A673 (cell line): ENCODE data around the gene ODAM. TPM values are rescaled to one million over a fixed set of nuclear protein-coding genes. Genes with fewer than 3 reads are reported as not detected.

Experiments used
- BruUV-seq: library from RNA; stranded (reverse); fragments of 400-500 nt; replicated peaks from 2 replicates; lab custom pipeline; 2021; lab: Mats Ljungman, UMichigan
- CTCF ChIA-PET: fragments of 300-600 bp; sonication (Branson Sonifier 250); formaldehyde crosslinking; loops from one replicate; lab custom pipeline; 2022; ENCODE audit warnings: antibody characterized with exemption; lab: Charles Lee
- POLR2A ChIA-PET: fragments of 300-600 bp; sonication (Branson Sonifier 250); formaldehyde crosslinking; loops from one replicate; lab custom pipeline; 2022; ENCODE audit warnings: antibody characterized with exemption; ENCODE audit not compliant: low non-redundant PET; lab: Charles Lee
- DNase-seq: peaks from one replicate; pipeline ENCODE4 v3.0.0-alpha.2; 2015; ENCODE audit warnings: low spot score
- H3K27ac ChIP-seq: fragments of 200-600 bp; sonication (generic); 2 replicates; pipeline ENCODE4 v1.5.1; 2016; ENCODE audit warnings: mixed run types, low read depth, mild to moderate bottlenecking, mixed read lengths, antibody characterized with exemption, low read length; ENCODE audit not compliant: poor library complexity, severe bottlenecking
- H3K27me3 ChIP-seq: fragments of 200-600 bp; sonication (generic); replicated peaks from 2 replicates; pipeline ENCODE4 v1.6.1; 2017; ENCODE audit warnings: mixed run types, low read depth, mild to moderate bottlenecking, mixed read lengths, antibody characterized with exemption, low read length; ENCODE audit not compliant: insufficient read depth, poor library complexity
- H3K36me3 ChIP-seq: fragments of 200-600 bp; sonication (generic); 2 replicates; pipeline ENCODE4 v1.6.1; 2016; ENCODE audit warnings: mixed run types, mild to moderate bottlenecking, mixed read lengths, antibody characterized with exemption, low read length; ENCODE audit not compliant: insufficient read depth, poor library complexity, severe bottlenecking
- H3K4me1 ChIP-seq: fragments of 200-600 bp; sonication (generic); 2 replicates; pipeline ENCODE4 v1.6.1; 2017; ENCODE audit warnings: mixed run types, mild to moderate bottlenecking, mixed read lengths, antibody characterized with exemption, low read length; ENCODE audit not compliant: insufficient read depth, poor library complexity, severe bottlenecking
- H3K4me3 ChIP-seq: fragments of 200-600 bp; sonication (generic); 2 replicates; pipeline ENCODE4 v1.5.1; 2016; ENCODE audit warnings: low read depth, mixed run types, mild to moderate bottlenecking, mixed read lengths, low read length; ENCODE audit not compliant: poor library complexity, severe bottlenecking
- H3K9me3 ChIP-seq: fragments of 200-600 bp; sonication (generic); 2 replicates; pipeline ENCODE4 v1.6.1; 2016; ENCODE audit warnings: mixed run types, low read depth, mild to moderate bottlenecking, mixed read lengths, antibody characterized with exemption, low read length; ENCODE audit not compliant: poor library complexity, severe bottlenecking
- EZH2 ChIP-seq: fragments of 200-600 bp; sonication (generic); IDR thresholded peaks from 2 replicates; pipeline ENCODE4 v1.6.1; 2017; ENCODE audit warnings: borderline replicate concordance, low read depth, mild to moderate bottlenecking, mixed read lengths, antibody characterized with exemption, low read length; ENCODE audit not compliant: poor library complexity, severe bottlenecking
- intact Hi-C: fragments of 100-400 bp; cut with micrococcal nuclease; formaldehyde crosslinking; loops from one replicate; pipeline ENCODE4 v1.10.0; 2022; ENCODE audit not compliant: unreplicated experiment
- total RNA-seq: library from RNA; stranded (reverse); gene quantifications from 2 replicates; pipeline ENCODE4 v1.2.3, GENCODE V29; 2021
- TF ChIP-seq, protein P1 (sequence below): fragments of 300-800, 200-600 bp; sonication (generic); conservative IDR thresholded peaks from 2 replicates; pipeline ENCODE4 v1.5.1; 2017; ENCODE audit warnings: low read depth, mild to moderate bottlenecking, antibody characterized with exemption, low read length, moderate library complexity, mixed read lengths

ODAM gene
- total RNA-seq, 1 experiment from 2014 or later: not detected

DNA sequence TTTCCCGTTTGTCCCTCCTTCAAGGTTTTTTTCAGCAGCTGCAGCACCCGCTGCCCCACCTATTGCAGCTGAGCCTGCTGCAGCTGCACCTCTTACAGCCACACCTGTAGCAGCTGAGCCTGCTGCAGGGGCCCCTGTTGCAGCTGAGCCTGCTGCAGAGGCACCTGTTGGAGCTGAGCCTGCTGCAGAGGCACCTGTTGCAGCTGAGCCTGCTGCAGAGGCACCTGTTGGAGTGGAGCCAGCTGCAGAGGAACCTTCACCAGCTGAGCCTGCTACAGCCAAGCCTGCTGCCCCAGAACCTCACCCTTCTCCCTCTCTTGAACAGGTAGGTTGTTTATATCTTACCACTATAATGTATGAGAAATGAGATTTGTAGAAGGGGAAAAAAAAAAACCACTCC is 36.9 kb upstream of the ODAM start:
- CTCF ChIA-PET: no interaction called here
- intact Hi-C loops: no loop called here

DNA sequence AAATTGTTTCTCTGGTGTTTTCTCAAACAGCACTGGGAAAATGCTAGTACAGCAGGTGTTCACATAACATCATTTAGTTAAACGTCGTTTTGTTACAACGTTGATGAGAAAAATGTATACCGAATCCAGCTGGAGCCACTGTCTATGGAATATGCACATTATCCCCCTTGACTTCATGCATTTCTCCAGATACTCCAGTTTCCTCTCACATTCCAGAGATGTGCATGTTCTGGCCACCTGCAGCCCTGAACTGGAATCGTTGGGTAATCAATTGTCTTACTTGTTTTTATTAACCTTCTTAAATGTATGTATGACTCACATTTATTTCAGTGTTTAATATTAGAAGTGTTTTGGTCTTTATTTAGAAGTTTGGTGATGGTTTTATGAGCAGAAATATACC is 18.4 kb upstream of the ODAM start:
- ChIA-PET CTCF (no interaction called here), POLR2A (no interaction called here)
- intact Hi-C loops: no loop called here
- TF ChIP-seq, protein P1, sequence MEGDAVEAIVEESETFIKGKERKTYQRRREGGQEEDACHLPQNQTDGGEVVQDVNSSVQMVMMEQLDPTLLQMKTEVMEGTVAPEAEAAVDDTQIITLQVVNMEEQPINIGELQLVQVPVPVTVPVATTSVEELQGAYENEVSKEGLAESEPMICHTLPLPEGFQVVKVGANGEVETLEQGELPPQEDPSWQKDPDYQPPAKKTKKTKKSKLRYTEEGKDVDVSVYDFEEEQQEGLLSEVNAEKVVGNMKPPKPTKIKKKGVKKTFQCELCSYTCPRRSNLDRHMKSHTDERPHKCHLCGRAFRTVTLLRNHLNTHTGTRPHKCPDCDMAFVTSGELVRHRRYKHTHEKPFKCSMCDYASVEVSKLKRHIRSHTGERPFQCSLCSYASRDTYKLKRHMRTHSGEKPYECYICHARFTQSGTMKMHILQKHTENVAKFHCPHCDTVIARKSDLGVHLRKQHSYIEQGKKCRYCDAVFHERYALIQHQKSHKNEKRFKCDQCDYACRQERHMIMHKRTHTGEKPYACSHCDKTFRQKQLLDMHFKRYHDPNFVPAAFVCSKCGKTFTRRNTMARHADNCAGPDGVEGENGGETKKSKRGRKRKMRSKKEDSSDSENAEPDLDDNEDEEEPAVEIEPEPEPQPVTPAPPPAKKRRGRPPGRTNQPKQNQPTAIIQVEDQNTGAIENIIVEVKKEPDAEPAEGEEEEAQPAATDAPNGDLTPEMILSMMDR: no peak
- TF ChIP-seq EZH2: no peak
- no peak for DNase-seq
- Histone ChIP-seq H3K27me3 (no peaks in the 10 kb centered on the region), H3K9me3 (no peaks in the 10 kb centered on the region), H3K36me3 (no peaks in the 10 kb centered on the region), H3K4me3 (no peak overlapping the region), H3K4me1 (no peaks in the 10 kb centered on the region), H3K27ac (no peak overlapping the region)
- BruUV-seq: no TSS peak

More for the DNA sequence above, 36.9 kb upstream of the ODAM start:
- POLR2A ChIA-PET: no interaction called here
- Histone ChIP-seq H3K4me1 (no peaks in the 10 kb centered on the region), H3K36me3 (no peaks in the 10 kb centered on the region), H3K4me3 (no peak overlapping the region), H3K27ac (no peak overlapping the region), H3K27me3 (no peaks in the 10 kb centered on the region), H3K9me3 (no peaks in the 10 kb centered on the region)
- no peak for TF ChIP-seq EZH2
- TF ChIP-seq, protein P1: no peak
- no peak for DNase-seq
- no TSS peak for BruUV-seq

DNA sequence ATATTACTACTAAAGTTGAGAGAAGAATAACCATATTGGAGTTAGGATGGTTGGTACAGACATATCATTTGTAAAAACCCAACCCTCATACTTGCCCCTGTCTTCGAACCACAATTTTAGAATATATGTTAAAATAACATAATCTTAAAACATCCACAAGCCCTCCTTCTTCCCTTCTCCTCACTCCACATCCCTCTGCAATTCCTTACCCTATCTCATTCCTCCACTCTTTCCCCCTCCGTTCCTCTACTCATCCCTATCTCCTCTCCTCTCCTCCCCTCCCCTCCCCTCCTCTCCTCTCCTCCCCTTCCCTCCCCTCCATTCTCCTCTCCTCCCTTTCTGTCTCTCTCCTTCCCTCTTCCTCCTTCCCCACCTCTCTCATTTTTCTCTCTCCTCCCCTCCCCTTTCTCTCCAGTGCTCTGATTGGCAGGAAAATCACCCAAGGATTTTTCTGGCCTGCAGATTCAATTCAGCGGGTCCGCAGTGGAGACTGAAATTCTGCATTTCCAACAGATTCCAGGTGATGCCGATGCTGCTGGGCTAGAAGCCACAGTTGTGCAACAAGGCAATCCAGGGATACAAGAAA is 17.4 kb upstream of the ODAM start:
- BruUV-seq: no TSS peak
- intact Hi-C loops: no loop called here
- ChIA-PET CTCF (no interaction called here), POLR2A (no interaction called here)
- H3K9me3 ChIP-seq: no peaks in the 10 kb centered on the region
- no peaks in the 10 kb centered on the region for H3K36me3 ChIP-seq
- no peaks in the 10 kb centered on the region for H3K4me1 ChIP-seq
- no peak overlapping the region for H3K4me3 ChIP-seq
- no peak overlapping the region for H3K27ac ChIP-seq
- no peak for TF ChIP-seq EZH2
- TF ChIP-seq, protein P1: no peak
- DNase-seq: no peak
- no peaks in the 10 kb centered on the region for H3K27me3 ChIP-seq
